BJ (cell line): Measurements from ENCODE around the gene SLC35G6. TPM values are rescaled to one million over a fixed set of nuclear protein-coding genes. Genes with fewer than 3 reads are reported as not detected.

Experiments used
- CTCF ChIA-PET: fragments of 350-600 bp; formaldehyde crosslinking; extraction: SDS; loops from one replicate; lab custom pipeline; 2021; ENCODE audit warnings: antibody characterized with exemption, inconsistent platforms; lab: Yijun Ruan, JAX
- POLR2A ChIA-PET: fragments of 300-600 bp; sonication (Branson Sonifier 250); formaldehyde crosslinking; extraction: SDS; loops from one replicate; lab custom pipeline; 2021; ENCODE audit warnings: antibody characterized with exemption; lab: Charles Lee
- DNase-seq: peaks from one replicate; pipeline ENCODE4 v3.0.0-alpha.2; 2011; ENCODE audit warnings: low read depth
- H3K27me3 ChIP-seq: 2 replicates; pipeline ENCODE4 v1.6.0; 2011; ENCODE audit warnings: low read length; ENCODE audit not compliant: control insufficient read depth, insufficient read depth
- H3K36me3 ChIP-seq: 2 replicates; pipeline ENCODE4 v1.5.1; 2011; ENCODE audit warnings: low read length; ENCODE audit not compliant: control insufficient read depth, insufficient read depth
- H3K4me3 ChIP-seq: 2 replicates; pipeline ENCODE4 v1.5.1; 2011; ENCODE audit warnings: low read depth, mild to moderate bottlenecking, control low read depth, low read length
- polyA plus RNA-seq: library from polyadenylated mRNA; depleted of rRNA; stranded (reverse); fragments of >200 nt; gene quantifications from 2 replicates; pipeline ENCODE4 v1.2.3, GENCODE V29; 2011
- TF ChIP-seq, protein P1 (sequence below): IDR thresholded peaks from 2 replicates; pipeline ENCODE4 v1.5.1; 2011; ENCODE audit warnings: low read depth, mild to moderate bottlenecking, control low read depth, inconsistent platforms, low read length, moderate library complexity; ENCODE audit not compliant: insufficient read depth

SLC35G6 gene
- polyA plus RNA-seq, 1 experiment: not detected

DNA sequence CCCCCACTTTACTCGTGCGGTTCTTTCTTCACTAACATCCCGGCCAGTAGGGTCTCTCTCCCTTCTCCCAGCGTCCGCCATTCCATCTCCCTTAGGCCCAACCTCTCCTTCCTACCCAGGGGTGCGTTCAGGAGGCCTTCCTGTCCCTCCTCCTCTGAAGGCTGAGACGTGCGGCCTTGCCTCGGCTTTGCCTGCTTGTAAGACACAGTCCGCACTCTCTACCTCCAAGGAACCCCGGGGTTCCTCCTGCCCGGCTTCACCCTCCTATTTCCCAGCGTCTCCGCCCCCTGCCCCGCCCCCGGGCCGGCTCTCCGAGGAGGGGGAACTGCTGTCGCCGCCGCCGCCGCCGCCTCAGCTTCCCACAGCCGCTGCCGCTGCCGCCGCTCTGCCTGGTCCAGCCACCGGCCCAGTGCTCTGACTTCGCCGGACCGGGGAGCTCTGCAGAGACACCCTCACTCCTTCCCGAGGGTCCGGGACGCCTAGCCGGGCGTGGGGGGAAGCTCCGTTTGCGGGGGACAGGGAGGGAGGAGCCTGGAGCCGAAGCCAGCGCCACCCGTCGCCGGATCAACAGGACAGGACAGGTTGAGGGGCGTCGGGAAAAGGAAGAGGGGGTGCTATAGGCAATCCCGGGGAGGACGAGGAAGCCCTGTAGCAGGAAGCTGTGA is 43.2 kb upstream of the SLC35G6 start:
- H3K4me3 ChIP-seq: peak overlapping the region; percentile 9; the same call in 1 of the 2 replicates
- no peak for DNase-seq

DNA sequence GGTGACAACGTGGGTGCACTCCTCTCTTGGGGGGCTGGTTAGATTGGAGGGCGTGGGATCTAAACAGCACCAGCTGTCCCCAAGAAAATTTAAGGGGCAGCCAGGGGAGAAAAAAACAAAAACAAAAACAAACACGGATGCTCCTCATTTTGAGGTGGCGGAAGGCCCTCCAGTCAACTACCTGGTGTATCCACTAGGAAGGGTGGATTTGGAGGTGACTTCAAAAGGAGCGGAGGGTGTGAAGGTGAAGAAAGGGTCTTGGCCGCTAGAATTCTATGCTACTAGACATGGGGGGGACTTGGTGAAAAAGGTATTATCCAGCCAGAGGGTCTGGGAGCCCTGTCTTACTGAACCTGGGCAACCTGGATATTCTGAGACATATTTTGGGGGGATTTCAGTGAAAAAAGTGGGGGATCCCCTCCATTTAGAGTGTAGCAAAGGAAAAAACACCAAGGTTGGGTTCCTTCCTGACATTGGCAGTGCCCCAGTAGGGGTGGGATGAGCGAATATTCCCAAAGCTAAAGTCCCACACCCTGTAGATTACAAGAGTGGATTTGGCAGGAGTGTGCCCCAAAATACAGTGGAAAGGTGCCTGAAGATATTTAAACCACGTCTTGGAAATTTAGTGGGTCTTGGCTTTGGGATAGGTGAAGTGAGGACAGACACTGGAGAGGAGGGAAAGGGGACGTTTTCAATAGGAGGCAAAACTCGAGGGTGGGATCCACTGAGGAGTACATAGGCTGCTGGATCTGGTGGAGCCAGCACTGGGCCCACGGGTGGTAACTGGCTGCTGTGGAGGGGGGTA is 42.4 kb upstream of the SLC35G6 start:
- POLR2A ChIA-PET: no interaction called here
- H3K36me3 ChIP-seq: no peaks in the 10 kb centered on the region
- no peak for DNase-seq
- CTCF ChIA-PET: interaction anchor here (0.6 to 5.4 kb wide), 6 partner anchors 8 to 150 kb away, joined by 3 to 45 read pairs (median 7); partner anchors contain the start of genes SOX15 and TMEM95
- peaks cover 23% of the 10 kb centered on the region for H3K27me3 ChIP-seq
- TF ChIP-seq, protein P1, sequence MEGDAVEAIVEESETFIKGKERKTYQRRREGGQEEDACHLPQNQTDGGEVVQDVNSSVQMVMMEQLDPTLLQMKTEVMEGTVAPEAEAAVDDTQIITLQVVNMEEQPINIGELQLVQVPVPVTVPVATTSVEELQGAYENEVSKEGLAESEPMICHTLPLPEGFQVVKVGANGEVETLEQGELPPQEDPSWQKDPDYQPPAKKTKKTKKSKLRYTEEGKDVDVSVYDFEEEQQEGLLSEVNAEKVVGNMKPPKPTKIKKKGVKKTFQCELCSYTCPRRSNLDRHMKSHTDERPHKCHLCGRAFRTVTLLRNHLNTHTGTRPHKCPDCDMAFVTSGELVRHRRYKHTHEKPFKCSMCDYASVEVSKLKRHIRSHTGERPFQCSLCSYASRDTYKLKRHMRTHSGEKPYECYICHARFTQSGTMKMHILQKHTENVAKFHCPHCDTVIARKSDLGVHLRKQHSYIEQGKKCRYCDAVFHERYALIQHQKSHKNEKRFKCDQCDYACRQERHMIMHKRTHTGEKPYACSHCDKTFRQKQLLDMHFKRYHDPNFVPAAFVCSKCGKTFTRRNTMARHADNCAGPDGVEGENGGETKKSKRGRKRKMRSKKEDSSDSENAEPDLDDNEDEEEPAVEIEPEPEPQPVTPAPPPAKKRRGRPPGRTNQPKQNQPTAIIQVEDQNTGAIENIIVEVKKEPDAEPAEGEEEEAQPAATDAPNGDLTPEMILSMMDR: no peak
- peak overlapping the region; percentile 38; the same call in 1 of the 2 replicates for H3K4me3 ChIP-seq

More for the DNA sequence above, 43.2 kb upstream of the SLC35G6 start:
- no peaks in the 10 kb centered on the region for H3K36me3 ChIP-seq
- ChIA-PET POLR2A (interaction anchor here (0.5 kb wide), 1 partner anchor 118 kb away, joined by 3 read pairs; no protein-coding TSS in a partner anchor), CTCF (interaction anchor here (0.6 to 5.4 kb wide), 9 partner anchors 9 to 151 kb away, joined by 3 to 45 read pairs (median 7); partner anchors contain the start of genes POLR2A, SENP3, SOX15 and TMEM95)
- peaks cover 23% of the 10 kb centered on the region for H3K27me3 ChIP-seq
- TF ChIP-seq, protein P1: no peak

DNA sequence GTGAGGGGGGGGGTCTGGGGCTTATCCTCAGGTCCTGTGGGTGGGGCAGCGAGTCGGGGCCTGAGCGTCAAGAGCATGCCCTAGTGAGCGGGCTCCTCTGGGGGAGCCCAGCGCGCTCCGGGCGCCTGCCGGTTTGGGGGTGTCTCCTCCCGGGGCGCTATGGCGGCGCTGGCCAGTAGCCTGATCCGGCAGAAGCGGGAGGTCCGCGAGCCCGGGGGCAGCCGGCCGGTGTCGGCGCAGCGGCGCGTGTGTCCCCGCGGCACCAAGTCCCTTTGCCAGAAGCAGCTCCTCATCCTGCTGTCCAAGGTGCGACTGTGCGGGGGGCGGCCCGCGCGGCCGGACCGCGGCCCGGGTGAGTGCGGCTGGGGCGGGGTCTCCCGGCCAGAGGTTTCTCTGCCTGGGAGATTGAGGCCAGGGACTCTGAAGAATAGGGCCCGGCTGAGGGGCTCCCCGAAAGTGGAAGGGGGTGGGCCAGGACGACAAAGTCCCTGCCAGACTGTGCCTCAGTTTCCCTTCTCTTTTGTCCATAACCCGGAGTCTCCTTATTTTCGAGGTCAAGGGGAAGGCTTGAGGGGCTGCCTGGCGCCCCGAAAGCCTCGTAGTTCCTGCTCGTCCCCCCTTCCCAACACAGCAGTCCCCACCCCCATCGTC is 41.7 kb upstream of the SLC35G6 start, which contains the start of gene FGF11:
Gene FGF11, plus strand, starts transcription at position 51 of the 651 bp plus-strand sequence. Its CDS starts 109 bp downstream, at position 160.
- no peaks in the 10 kb centered on the region for H3K36me3 ChIP-seq
- peak within 1 kb of the TSS; percentile 38 for H3K4me3 ChIP-seq
- no peak for DNase-seq
- H3K27me3 ChIP-seq: peaks cover 23% of the 10 kb centered on the region
- TF ChIP-seq, protein P1: no peak
- CTCF ChIA-PET: interaction anchor here (0.7 to 2.3 kb wide), 5 partner anchors 40 to 195 kb away, joined by 3 to 17 read pairs (median 3); partner anchors contain the start of genes SENP3, TMEM95 and ZBTB4
- POLR2A ChIA-PET: no interaction called here

DNA sequence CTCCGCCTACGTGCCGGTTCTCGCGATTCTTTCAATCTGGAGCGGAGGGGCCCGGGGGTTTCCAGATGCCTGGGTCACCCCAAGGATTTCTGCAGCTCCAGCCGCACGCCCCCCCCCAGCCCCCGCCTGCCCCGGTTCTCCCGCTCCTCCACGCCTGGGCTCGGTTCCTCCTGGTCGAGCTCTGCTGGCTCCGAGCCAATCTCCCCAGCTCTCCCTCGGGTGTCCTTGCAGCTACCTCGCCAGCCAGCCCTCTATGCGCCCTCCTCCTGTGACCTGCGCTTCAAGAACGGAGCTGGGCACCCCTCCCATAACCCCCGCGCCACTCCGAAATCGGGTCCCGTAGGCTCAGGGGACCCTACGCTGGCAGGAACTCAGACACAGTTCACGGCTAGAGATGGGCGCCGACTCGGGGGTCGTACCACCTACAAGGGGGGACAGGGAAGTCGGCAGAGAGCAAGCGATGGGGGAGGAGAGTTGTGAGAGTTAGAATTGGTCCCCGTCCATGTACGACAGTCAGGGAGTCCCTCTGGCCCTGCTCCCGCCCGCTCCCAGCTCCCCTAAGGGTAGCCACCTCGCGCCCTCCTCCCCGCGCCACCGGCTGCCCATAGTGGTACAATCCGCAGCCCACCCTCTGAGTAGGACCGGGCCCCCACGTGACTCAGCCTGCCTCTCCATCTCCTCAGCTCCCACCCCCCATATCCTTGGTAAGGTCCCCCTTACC is 41.0 kb upstream of the SLC35G6 start:
- no peak for DNase-seq
- CTCF ChIA-PET: interaction anchor here (0.7 to 2.3 kb wide), 7 partner anchors 36 to 620 kb away, joined by 3 to 17 read pairs (median 3); partner anchors contain the start of genes SENP3, TMEM95 and ZBTB4

More for the DNA sequence above, 41.0 kb upstream of the SLC35G6 start:
- Histone ChIP-seq H3K4me3 (peak overlapping the region; percentile 38), H3K27me3 (peaks cover 23% of the 10 kb centered on the region), H3K36me3 (no peaks in the 10 kb centered on the region)
- POLR2A ChIA-PET: interaction anchor here (0.6 kb wide), 1 partner anchor 129 kb away, joined by 18 read pairs; no protein-coding TSS in a partner anchor
- TF ChIP-seq, protein P1: no peak
